Choroid plexus epithelial cell (primary cell): Measurements from ENCODE around the gene EPHX1.

Source experiments
- DNase-seq: peaks from one replicate; pipeline ENCODE4 v3.0.0-alpha.2; 2010; ENCODE audit warnings: low read depth
- H3K4me3 ChIP-seq: 2 replicates; pipeline ENCODE4 v1.5.1; 2011; ENCODE audit warnings: low read depth, mild to moderate bottlenecking, control low read depth, low read length, moderate library complexity
- TF ChIP-seq, protein P1 (sequence below): conservative IDR thresholded peaks from 2 replicates; pipeline ENCODE4 v1.5.1; 2011; ENCODE audit warnings: low read depth, mild to moderate bottlenecking, control low read depth, inconsistent platforms, low read length, moderate library complexity

Gene EPHX1

DNA sequence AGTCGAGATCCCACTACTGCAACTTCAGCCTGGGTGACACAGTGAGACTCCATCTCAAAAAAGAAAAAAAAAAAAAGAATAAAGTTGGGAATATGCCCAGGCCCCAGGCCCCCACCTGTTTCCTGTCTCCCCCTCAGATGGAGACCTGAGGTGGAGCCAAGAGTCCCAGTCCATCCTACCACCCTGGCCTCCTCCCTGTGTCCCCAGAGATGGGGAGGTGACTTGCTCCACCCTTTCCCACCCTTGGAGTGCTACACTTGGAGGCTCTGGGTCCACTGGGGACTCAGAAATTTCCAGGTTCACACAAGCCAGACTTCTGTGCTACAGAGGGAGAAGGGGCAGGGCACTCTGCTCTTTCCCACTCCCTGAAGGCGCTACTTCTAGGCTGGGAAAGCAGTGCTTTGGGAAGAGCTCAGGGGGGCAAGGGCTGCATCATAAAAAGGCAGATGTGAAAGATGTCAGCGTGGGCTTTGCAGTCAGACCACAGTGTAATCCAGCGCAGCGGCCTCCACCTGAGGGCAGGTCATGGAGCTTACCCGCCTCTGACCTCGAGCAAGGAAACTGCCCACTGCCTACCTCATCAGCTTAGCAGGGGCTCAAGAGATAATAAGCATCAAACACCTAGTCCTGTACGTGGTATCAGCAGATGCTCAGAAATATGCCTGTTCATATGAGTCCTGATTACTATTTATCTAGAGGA lies 58.9 kb downstream of the EPHX1 start:
- no peak overlapping the region for H3K4me3 ChIP-seq
- DNase-seq = no peak
- TF ChIP-seq, protein P1, sequence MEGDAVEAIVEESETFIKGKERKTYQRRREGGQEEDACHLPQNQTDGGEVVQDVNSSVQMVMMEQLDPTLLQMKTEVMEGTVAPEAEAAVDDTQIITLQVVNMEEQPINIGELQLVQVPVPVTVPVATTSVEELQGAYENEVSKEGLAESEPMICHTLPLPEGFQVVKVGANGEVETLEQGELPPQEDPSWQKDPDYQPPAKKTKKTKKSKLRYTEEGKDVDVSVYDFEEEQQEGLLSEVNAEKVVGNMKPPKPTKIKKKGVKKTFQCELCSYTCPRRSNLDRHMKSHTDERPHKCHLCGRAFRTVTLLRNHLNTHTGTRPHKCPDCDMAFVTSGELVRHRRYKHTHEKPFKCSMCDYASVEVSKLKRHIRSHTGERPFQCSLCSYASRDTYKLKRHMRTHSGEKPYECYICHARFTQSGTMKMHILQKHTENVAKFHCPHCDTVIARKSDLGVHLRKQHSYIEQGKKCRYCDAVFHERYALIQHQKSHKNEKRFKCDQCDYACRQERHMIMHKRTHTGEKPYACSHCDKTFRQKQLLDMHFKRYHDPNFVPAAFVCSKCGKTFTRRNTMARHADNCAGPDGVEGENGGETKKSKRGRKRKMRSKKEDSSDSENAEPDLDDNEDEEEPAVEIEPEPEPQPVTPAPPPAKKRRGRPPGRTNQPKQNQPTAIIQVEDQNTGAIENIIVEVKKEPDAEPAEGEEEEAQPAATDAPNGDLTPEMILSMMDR = no peak

DNA sequence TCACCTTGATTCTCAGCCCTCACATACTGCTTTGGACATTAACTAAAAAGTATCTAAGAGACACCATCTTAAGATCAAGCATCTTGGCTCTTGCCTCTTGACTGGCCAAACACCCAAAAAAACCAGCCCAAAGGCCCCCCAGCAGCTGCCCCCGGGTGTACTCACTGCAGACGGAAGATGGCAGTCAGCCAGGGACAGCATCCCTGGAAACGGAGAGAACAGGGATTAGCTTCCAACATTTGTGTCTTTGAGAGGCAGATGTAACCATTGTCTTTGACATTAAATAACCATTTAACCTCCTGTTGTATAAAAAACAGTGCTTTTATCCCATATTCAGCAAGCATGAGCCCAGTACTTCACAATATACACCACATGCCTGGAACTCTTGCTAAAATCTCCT lies 61.0 kb downstream of the EPHX1 start:
- DNase-seq = no peak
- TF ChIP-seq, protein P1 = no peak
- H3K4me3 ChIP-seq = no peak overlapping the region

DNA sequence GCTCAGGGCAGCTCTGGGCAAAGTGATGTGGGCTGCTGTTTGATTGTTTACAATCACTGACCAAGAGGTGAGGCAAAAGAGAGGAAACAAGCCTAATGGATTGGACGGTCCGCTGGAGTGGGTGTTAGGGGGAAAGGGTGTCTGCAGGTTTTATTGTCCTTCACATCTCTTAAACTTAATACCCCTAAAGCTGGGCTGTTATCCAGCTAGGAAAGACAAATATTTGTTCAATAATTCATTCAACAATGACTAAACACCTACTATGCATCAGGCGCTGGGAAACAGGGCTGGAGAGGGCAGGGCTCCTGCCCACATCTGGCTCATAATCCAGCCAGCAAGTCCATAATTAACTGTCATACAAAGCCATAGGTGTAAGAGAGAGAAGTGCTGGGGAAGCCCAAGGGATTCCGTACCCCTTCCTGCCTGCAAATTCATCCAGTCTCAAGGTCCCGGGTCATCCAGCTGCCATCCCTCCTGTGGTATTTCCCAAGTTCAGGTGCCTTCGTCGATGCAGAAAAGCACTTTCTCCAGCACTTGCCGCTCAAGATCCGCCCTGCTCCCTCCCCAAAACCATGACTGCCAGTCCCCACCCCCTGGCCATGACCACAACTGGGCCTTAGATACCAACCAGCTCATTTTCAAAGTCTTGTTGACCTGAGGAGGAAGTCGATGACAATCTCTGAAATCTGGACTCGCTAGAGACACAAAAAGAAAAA lies 61.6 kb downstream of the EPHX1 start:
- H3K4me3 ChIP-seq = no peak overlapping the region
- no peak for DNase-seq
- TF ChIP-seq, protein P1 = no peak

DNA sequence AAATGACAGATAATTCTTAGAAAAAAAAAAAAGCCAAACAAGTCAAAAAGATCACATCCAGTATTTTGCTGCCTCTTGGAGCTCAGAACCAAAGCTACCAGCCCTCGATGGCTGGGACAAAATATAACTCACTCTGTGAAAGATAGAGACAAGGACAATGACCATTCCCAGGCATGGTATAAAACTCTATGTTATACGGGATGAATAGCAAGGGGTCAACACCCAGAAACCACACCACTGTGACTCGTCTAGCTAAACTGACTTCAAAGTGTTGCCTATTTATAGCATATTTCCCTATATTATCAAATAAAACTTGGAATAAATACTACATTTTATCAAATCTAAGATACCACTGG lies 62.1 kb downstream of the EPHX1 start:
- no peak for DNase-seq
- TF ChIP-seq, protein P1 = no peak
- no peak overlapping the region for H3K4me3 ChIP-seq

DNA sequence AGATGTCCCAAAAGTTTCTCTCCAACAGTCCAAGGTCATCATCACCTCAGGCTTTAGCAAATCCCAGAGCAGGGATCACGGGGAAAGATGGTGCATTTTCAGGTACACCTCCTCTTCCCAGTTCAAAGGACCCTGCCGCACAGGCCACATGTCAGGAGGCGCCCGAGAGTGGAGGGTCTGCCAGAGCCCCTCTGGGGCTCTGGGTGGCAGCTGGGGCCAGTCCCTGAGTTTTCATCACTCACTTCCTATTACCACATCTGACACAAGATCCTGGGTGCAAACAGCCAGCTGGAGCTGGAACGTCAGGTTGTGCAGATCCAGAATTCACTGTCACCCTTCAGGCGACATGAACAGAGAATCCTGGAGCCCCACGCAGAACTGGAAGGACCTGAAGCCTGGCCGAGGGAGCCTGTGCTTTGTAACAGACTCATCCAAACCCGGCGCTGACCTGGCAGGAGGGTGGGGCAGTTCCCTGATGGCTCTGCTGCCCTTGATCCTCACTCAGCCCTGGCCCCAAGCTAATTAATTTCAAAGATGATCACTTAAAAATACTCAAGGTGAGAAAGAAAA lies 63.4 kb downstream of the EPHX1 start:
- H3K4me3 ChIP-seq = no peak overlapping the region
- TF ChIP-seq, protein P1 = no peak
- DNase-seq = no peak

DNA sequence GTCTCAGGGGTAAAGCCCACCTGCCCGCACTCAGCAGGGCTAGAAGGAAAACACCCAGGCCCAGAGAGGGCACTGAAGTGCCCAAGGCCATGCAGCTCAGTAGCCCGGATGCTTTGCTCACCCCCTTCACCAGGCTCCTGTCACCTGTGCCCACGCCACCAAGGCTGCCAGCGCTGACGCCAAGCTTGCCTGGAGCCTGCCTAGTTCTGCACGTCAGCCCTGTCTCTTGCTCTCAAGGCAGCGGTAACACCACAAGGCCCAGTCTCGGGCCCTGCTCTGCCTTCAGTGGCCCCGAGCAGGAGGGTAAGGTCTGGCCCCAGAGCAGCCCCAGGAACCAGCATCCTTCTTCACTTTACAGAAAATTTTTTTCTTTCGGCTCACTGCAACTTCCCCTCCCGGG lies 64.5 kb downstream of the EPHX1 start:
- TF ChIP-seq, protein P1 = no peak
- DNase-seq = no peak
- H3K4me3 ChIP-seq = no peak overlapping the region
